Activated naive CD4-positive, alpha-beta T cell treated with anti-CD3 and anti-CD28 coated beads, Interleukin-2, amount 10 ng/mL, durations not matched to agents 7 days and 5 days (primary cell): ENCODE measurements around the gene TLE3.

Experiments used
- CTCF ChIA-PET: fragments of 350-600 bp; sonication (Branson Sonifier 250); formaldehyde crosslinking; loops from one replicate; lab custom pipeline; 2021; ENCODE audit warnings: antibody characterized with exemption; lab: Charles Lee
- DNase-seq: peaks from one replicate; pipeline ENCODE4 v3.0.0-alpha.2; 2020
- H3K27ac Mint-ChIP-seq: one replicate; pipeline ENCODE4 v1.8.0; 2021; ENCODE audit warnings: mild to moderate bottlenecking, moderate library complexity, mixed read lengths
- H3K27me3 Mint-ChIP-seq: one replicate; pipeline ENCODE4 v1.8.0; 2021; ENCODE audit warnings: mild to moderate bottlenecking, mixed read lengths
- H3K36me3 Mint-ChIP-seq: one replicate; pipeline ENCODE4 v1.8.0; 2021; ENCODE audit warnings: mixed read lengths
- H3K4me1 Mint-ChIP-seq: one replicate; pipeline ENCODE4 v1.8.0; 2021; ENCODE audit warnings: mixed read lengths
- H3K4me3 Mint-ChIP-seq: one replicate; pipeline ENCODE4 v1.8.0; 2021; ENCODE audit warnings: mild to moderate bottlenecking, moderate library complexity, mixed read lengths
- H3K9me3 Mint-ChIP-seq: one replicate; pipeline ENCODE4 v1.8.0; 2021; ENCODE audit warnings: mixed read lengths

Gene TLE3

DNA sequence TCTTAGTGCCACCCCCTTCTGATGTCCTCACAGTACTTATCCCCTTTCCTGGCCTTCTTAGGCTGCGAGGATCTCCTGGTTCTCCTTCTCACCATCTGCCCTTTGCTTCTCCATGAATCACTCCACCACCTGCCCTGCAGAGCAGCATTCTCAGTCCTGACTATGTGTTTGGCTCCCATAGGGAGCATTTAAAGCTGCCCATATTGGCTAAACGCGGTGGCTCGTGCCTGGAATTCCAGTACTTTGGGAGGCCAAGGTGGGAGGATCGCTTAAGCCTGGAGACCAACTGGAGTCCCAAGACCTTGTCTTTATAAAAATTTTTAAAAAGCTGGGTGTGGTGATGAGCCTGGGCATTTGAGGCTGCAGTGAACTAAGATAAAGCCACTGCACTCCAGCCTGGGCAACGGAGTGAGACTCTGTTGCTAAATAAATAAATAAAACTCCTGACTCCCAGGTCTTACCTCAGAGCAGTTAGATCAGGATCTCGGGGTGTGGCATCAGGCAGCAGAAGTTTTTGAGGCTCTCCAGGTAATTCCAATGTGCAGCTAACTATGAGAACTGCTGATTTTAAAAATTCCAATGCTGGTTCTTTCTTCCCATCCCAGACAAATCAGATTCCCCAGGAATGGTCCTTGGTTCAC, 36.2 kb upstream of the TLE3 start:
- H3K4me3 Mint-ChIP-seq, result no peak overlapping the region
- no peak for DNase-seq
- H3K27ac Mint-ChIP-seq, result no peak overlapping the region
- CTCF ChIA-PET, result no interaction called here
- no peaks in the 10 kb centered on the region for H3K4me1 Mint-ChIP-seq
- no peaks in the 10 kb centered on the region for H3K36me3 Mint-ChIP-seq
- no peaks in the 10 kb centered on the region for H3K9me3 Mint-ChIP-seq
- H3K27me3 Mint-ChIP-seq, result peaks cover 34% of the 10 kb centered on the region

- H3K27me3 Mint-ChIP-seq, result peaks cover 29% of the 10 kb centered on the region
- no peaks in the 10 kb centered on the region for H3K4me1 Mint-ChIP-seq
- no peak overlapping the region for H3K4me3 Mint-ChIP-seq
- no peak for DNase-seq
- CTCF ChIA-PET, result no interaction called here
- no peaks in the 10 kb centered on the region for H3K36me3 Mint-ChIP-seq
- H3K9me3 Mint-ChIP-seq, result no peaks in the 10 kb centered on the region
- no peak overlapping the region for H3K27ac Mint-ChIP-seq
Observed at GRCh38 chr15:70133296-70133695, 35.6 kb upstream of the TLE3 start.

DNA sequence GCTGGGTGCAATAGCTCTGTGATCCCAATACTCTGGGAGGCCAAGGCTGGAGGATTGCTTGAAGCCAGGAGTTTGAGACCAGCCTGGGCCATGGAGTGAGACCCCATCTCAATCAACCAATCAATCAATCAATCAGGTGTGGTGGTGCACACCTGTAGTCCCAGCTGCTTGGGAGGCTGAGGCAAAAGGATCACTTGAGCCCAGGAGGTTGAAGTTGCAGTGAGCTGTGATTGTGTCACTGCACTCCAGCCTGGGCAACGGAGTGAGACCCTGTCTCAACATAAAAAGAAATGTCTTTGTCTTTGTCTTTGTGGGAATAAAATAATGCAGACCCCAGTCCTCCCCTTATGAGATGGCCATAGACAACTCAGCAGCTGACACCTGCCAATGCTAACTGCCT, 34.9 kb upstream of the TLE3 start:
- H3K4me1 Mint-ChIP-seq, result no peaks in the 10 kb centered on the region
- no peak for DNase-seq
- H3K27ac Mint-ChIP-seq, result no peak overlapping the region
- peaks cover 34% of the 10 kb centered on the region for H3K27me3 Mint-ChIP-seq
- CTCF ChIA-PET, result interaction anchor here (1.1 kb wide), 1 partner anchor 10 kb away, joined by 3 read pairs; no protein-coding TSS in a partner anchor
- no peaks in the 10 kb centered on the region for H3K9me3 Mint-ChIP-seq
- no peak overlapping the region for H3K4me3 Mint-ChIP-seq
- H3K36me3 Mint-ChIP-seq, result no peaks in the 10 kb centered on the region

GRCh38 chr15:70132139-70132538, 34.4 kb upstream of the TLE3 start:
- H3K27ac Mint-ChIP-seq, result no peak overlapping the region
- H3K27me3 Mint-ChIP-seq, result peaks cover 38% of the 10 kb centered on the region
- H3K36me3 Mint-ChIP-seq, result no peaks in the 10 kb centered on the region
- no peak overlapping the region for H3K4me3 Mint-ChIP-seq
- H3K9me3 Mint-ChIP-seq, result no peaks in the 10 kb centered on the region
- no peaks in the 10 kb centered on the region for H3K4me1 Mint-ChIP-seq
- CTCF ChIA-PET, result interaction anchor here (1.1 kb wide), 1 partner anchor 9 kb away, joined by 3 read pairs; no protein-coding TSS in a partner anchor
- no peak for DNase-seq

DNA sequence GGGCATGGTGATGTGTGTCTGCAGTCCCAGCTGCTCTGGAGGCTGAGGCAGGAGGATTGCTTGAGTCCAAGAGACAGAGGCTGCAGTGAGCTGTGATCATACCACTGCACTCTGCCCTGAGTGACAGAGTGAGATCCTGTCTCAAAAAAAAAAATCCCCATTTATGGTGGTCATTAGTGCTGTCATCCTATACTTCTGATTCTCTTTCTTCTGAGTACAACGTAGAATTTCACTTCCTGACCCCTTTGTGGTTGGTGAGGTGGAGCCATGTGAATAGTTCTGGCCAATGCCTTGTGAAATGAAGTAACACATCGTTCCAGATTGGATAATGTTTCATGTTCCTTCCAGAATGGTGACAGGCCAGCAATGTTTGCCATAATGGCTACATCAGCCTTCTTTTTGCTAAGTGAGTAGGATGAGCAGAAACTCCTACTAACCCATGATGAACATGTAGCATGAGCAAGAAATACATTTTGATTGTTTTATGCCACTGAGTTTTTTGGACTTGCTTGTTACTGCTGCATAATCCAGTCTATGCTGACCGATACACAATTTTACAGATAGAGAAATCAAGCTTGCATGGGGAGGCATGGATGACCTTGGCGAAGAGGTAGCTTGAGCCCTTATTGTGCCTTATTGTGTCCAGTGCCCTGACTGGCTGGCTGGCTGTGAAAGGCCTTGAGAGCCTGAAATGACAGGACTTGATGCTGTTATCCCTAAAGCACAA, 30.9 kb upstream of the TLE3 start:
- no peaks in the 10 kb centered on the region for H3K9me3 Mint-ChIP-seq
- no peak overlapping the region for H3K27ac Mint-ChIP-seq
- H3K27me3 Mint-ChIP-seq, result peaks cover 52% of the 10 kb centered on the region
- no peak overlapping the region for H3K4me3 Mint-ChIP-seq
- CTCF ChIA-PET, result interaction anchor here (0.6 kb wide), 1 partner anchor 651 kb away, joined by 3 read pairs; no protein-coding TSS in a partner anchor
- no peaks in the 10 kb centered on the region for H3K36me3 Mint-ChIP-seq
- no peaks in the 10 kb centered on the region for H3K4me1 Mint-ChIP-seq
- DNase-seq, result no peak

GRCh38 chr15:70127770-70128413, 30.2 kb upstream of the TLE3 start:
- H3K4me3 Mint-ChIP-seq, result no peak overlapping the region
- no peak for DNase-seq
- peaks cover 51% of the 10 kb centered on the region for H3K27me3 Mint-ChIP-seq
- no peak overlapping the region for H3K27ac Mint-ChIP-seq
- H3K4me1 Mint-ChIP-seq, result no peaks in the 10 kb centered on the region
- CTCF ChIA-PET, result interaction anchor here (0.9 kb wide), 1 partner anchor 241 kb away, joined by 3 read pairs; no protein-coding TSS in a partner anchor
- no peaks in the 10 kb centered on the region for H3K36me3 Mint-ChIP-seq
- H3K9me3 Mint-ChIP-seq, result no peaks in the 10 kb centered on the region

DNA sequence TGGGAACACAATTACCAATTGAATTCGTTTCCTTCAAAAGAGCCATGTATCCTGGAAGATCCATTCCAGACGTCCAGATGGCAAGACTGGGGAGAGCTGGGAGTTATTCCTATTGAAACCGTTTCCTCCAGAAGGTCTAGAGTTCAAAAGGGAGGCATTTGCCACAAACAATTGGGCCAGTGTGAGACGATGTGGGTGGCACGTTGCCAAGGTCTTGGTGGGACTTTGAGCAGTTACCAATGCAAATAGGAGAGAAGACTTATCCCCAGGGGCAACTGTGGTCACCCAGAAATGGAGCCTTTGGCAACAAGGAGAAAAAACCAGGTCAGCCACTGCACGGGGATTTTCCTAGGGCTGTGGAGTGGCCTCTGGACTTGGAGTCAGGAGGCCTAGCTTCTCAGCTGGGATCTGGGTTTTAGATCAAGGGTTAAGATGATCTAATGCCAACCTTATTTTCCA, 29.6 kb upstream of the TLE3 start:
- Mint-ChIP-seq H3K4me3 (no peak overlapping the region), H3K36me3 (no peaks in the 10 kb centered on the region), H3K9me3 (no peaks in the 10 kb centered on the region), H3K27me3 (peaks cover 46% of the 10 kb centered on the region), H3K27ac (no peak overlapping the region), H3K4me1 (no peaks in the 10 kb centered on the region)
- CTCF ChIA-PET, result interaction anchor here (0.9 kb wide), 1 partner anchor 240 kb away, joined by 3 read pairs; no protein-coding TSS in a partner anchor
- DNase-seq, result no peak

GRCh38 chr15:70126362-70126761, 28.6 kb upstream of the TLE3 start:
- CTCF ChIA-PET, result no interaction called here
- no peak overlapping the region for H3K4me3 Mint-ChIP-seq
- H3K4me1 Mint-ChIP-seq, result no peaks in the 10 kb centered on the region

DNA sequence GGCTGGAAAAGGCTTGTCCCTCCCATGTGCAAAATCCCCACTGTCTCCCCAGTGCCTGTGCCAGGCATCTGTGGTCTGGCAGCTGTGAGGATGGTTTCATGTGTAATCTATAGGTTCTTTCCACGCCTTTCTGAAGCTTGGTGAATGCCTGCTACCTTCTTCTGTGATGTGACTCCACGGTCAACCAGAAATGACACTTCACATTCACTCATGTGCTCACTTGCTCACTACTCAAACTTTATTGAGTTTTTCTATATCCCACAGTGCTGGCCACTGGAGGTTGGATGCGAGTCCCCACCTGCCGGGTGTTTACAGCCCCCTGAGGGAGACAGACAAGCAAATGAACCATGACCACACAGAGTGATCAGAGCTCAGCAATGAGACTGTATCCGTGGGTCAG, 27.9 kb upstream of the TLE3 start:
- Mint-ChIP-seq H3K27ac (no peak overlapping the region), H3K36me3 (no peaks in the 10 kb centered on the region), H3K9me3 (no peaks in the 10 kb centered on the region), H3K4me3 (no peak overlapping the region), H3K27me3 (peaks cover 48% of the 10 kb centered on the region), H3K4me1 (no peaks in the 10 kb centered on the region)
- CTCF ChIA-PET, result no interaction called here
- no peak for DNase-seq

More at GRCh38 chr15:70126362-70126761, 28.6 kb upstream of the TLE3 start:
- H3K36me3 Mint-ChIP-seq, result no peaks in the 10 kb centered on the region
- DNase-seq, result no peak
- peaks cover 42% of the 10 kb centered on the region for H3K27me3 Mint-ChIP-seq
- H3K27ac Mint-ChIP-seq, result no peak overlapping the region
- no peaks in the 10 kb centered on the region for H3K9me3 Mint-ChIP-seq

GRCh38 chr15:70121624-70122302, 24.0 kb upstream of the TLE3 start:
- Mint-ChIP-seq H3K27ac (no peak overlapping the region), H3K4me3 (no peak overlapping the region), H3K36me3 (no peaks in the 10 kb centered on the region), H3K9me3 (no peaks in the 10 kb centered on the region), H3K4me1 (no peaks in the 10 kb centered on the region), H3K27me3 (peaks cover 44% of the 10 kb centered on the region)
- no peak for DNase-seq
- CTCF ChIA-PET, result no interaction called here

GRCh38 chr15:70120958-70121623, 23.4 kb upstream of the TLE3 start:
- DNase-seq, result no peak
- no peaks in the 10 kb centered on the region for H3K36me3 Mint-ChIP-seq
- CTCF ChIA-PET, result no interaction called here
- no peak overlapping the region for H3K27ac Mint-ChIP-seq
- no peak overlapping the region for H3K4me3 Mint-ChIP-seq
- peaks cover 44% of the 10 kb centered on the region for H3K27me3 Mint-ChIP-seq
- H3K4me1 Mint-ChIP-seq, result no peaks in the 10 kb centered on the region
- no peaks in the 10 kb centered on the region for H3K9me3 Mint-ChIP-seq

DNA sequence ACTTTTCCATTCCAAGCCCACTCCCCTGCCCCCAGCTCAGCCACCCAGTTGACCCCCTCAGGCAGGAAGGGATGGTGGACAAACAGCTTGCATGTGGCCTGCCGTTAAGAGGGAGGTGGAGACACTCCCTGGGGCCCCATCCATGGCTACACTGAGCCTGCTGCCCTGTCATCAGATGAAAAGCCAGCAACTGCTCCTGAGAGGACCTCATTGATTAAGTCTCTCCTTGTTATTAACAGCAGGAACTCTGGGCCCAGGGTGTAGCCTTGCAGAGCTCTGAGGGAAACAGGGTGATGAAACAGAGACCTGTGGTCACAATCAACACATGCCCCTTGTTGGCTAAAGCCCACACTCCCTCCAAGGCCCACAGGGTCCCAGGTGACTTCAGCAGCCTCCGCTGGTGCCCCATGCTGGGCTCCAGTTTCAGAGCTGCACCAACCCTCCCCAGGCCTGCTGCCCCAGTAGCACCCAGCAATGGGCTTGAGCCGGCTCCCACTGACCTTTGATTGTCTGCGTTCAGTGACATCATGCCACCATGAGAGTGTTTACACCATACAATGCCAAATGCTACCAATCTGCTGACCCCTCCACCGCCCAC, 22.3 kb upstream of the TLE3 start:
- no peak overlapping the region for H3K4me3 Mint-ChIP-seq
- no peaks in the 10 kb centered on the region for H3K4me1 Mint-ChIP-seq
- no peaks in the 10 kb centered on the region for H3K36me3 Mint-ChIP-seq
- no peaks in the 10 kb centered on the region for H3K9me3 Mint-ChIP-seq
- DNase-seq, result no peak
- H3K27ac Mint-ChIP-seq, result no peak overlapping the region
- CTCF ChIA-PET, result no interaction called here
- H3K27me3 Mint-ChIP-seq, result peaks cover 45% of the 10 kb centered on the region

- CTCF ChIA-PET, result no interaction called here
- H3K9me3 Mint-ChIP-seq, result no peaks in the 10 kb centered on the region
- H3K27me3 Mint-ChIP-seq, result peaks cover 48% of the 10 kb centered on the region
- no peak overlapping the region for H3K4me3 Mint-ChIP-seq
- DNase-seq, result no peak
- no peak overlapping the region for H3K27ac Mint-ChIP-seq
- H3K36me3 Mint-ChIP-seq, result no peaks in the 10 kb centered on the region
- peaks cover 4% of the 10 kb centered on the region for H3K4me1 Mint-ChIP-seq
Observed at GRCh38 chr15:70118599-70118998, 20.9 kb upstream of the TLE3 start.
